Stomach (tissue), 9 donors: ENCODE results near the gene HARS2. TPM values are rescaled to one million over a fixed set of nuclear protein-coding genes. Genes with fewer than 3 reads are reported as not detected.

Source experiments
- DNase-seq, 2 donors: peaks; one replicate each; pipeline versions ENCODE4 v3.0.0 to v3.0.0-alpha.2; 2013 to 2019
- H3K27ac ChIP-seq, 5 donors: fragments of 200-600 bp in 4 of 5; sonication (generic) in 4 of 5; one replicate each; pipeline ENCODE4 v1.5.1; 2013 to 2019; ENCODE audit warnings: mild to moderate bottlenecking in 1 of 5, moderate library complexity in 1 of 5
- H3K27me3 ChIP-seq, 3 donors: fragments of 200-600 bp; sonication (generic); one replicate each; pipeline ENCODE4 v1.5.1; 2017 to 2019; ENCODE audit warnings: mixed run types in 1 of 3
- H3K36me3 ChIP-seq, 4 donors: fragments of 200-600 bp; sonication (generic); 1 replicate in 3 of 4; 2 replicates in 1 of 4; pipeline ENCODE4 v1.5.1; 2016 to 2019
- H3K4me1 ChIP-seq, 4 donors: fragments of 200-600 bp; sonication (generic); one replicate each; pipeline ENCODE4 v1.5.1; 2016 to 2019
- H3K4me3 ChIP-seq, 4 donors: fragments of 200-600 bp; sonication (generic) in 3 of 4; one replicate each; pipeline ENCODE4 v1.5.1; 2016 to 2019; ENCODE audit warnings: mild to moderate bottlenecking in 1 of 4
- H3K9me3 ChIP-seq, 4 donors: fragments of 200-600 bp; sonication (generic); one replicate each; pipeline ENCODE4 v1.5.1; 2016 to 2019
- EP300 ChIP-seq: sonication (generic); formaldehyde crosslinking; IDR thresholded peaks from one replicate; pipeline ENCODE4 v1.6.1; 2017; ENCODE audit warnings: antibody characterized with exemption
- POLR2A ChIP-seq, 4 donors: fragments of 450-650 bp; IDR thresholded peaks; one replicate each; pipeline ENCODE4 v1.6.1; 2016; ENCODE audit warnings: antibody characterized with exemption in 4 of 4, control low read depth in 2 of 4, mild to moderate bottlenecking in 1 of 4, moderate library complexity in 1 of 4
- POLR2AphosphoS5 ChIP-seq, 3 donors: sonication (generic); formaldehyde crosslinking; IDR thresholded peaks; one replicate each; pipeline ENCODE4 v1.6.1; 2016; ENCODE audit warnings: antibody characterized with exemption in 3 of 3
- WGBS, 5 donors: extraction: QIAGEN DNeasy Blood & Tissue Kit in 3 of 5; methylation state at CpG; one replicate each; pipeline versions ENCODE4 v1.1.5 to v1.1.7; 2013 to 2018; 5-methylcytosine and 5-hydroxymethylcytosine counted together
- intact Hi-C: fragments of 100-400 bp; cut with DNase I; formaldehyde crosslinking; loops from one replicate; pipeline ENCODE4 v1.15.1; 2023; ENCODE audit warnings: low total_unique reads
- polyA plus RNA-seq, 3 donors: library from polyadenylated mRNA; stranded (reverse); fragments of 200-250 nt; gene quantifications; one replicate each; pipeline ENCODE4 v1.2.3, GENCODE V29; 2013
- small RNA-seq, 4 donors: library from RNA; depleted of rRNA; stranded (forward); fragments of <200 nt; gene quantifications; one replicate each; pipeline ENCODE3, GENCODE V24; 2016
- total RNA-seq, 5 donors: library from RNA; depleted of rRNA; stranded (reverse); fragments of >200 nt; gene quantifications; one replicate each; pipeline versions ENCODE4 v1.1.0 to v1.2.3, GENCODE V29; 2014 to 2016
- TF ChIP-seq, protein P1 (sequence below), 7 experiments: fragments of 450-650 bp in 4 of 7; fragments of 200-600 bp in 3 of 7; sonication (generic) in 3 of 7; IDR thresholded peaks; one replicate each; pipeline ENCODE4 v1.5.1; 2016 to 2019; ENCODE audit warnings: antibody characterized with exemption in 7 of 7, control low read depth in 2 of 7, mild to moderate bottlenecking in 1 of 7
- donor health status: healthy with polysubstance abuse.
- donor health status: Bipolar disorder and iron deficiency.
- donor health status: healthy.

HARS2 gene
- total and polyA plus RNA-seq, 8 donors = 13.1 to 155 (median 37.8) TPM

DNA sequence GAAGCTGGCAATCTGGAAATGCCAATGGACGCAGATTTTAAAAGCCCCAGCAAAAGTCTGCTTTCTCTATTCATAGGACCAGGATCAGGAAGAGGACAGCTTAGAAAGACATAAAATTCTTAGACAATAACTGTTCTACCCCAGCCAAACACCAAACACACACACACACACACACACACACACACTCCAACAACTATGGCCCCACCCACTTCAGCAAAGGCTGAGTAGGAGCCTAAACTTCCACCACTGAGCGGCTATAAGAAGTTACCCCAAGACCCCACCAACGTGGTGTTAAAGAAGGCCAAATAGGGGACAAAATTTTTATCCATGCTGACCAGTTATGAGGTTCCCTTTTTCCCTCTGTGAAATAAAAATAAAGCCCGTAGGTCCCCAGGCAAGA, 41.8 kb downstream of the HARS2 start:
- no peaks in the 10 kb centered on the region for H3K36me3 ChIP-seq
- no peak overlapping the region for H3K4me3 ChIP-seq
- no peak overlapping the region for H3K27ac ChIP-seq
- DNase-seq = no peak
- peaks cover 0 to 3% (median 0%) of the 10 kb centered on the region in 4 donors for H3K9me3 ChIP-seq
- H3K27me3 ChIP-seq = peaks cover 0 to 41% (median 0%) of the 10 kb centered on the region in 3 donors
- 49 to 74% (median 70%) methylated on average over 4 of the region's 4 CpGs for WGBS, 5 donors
- intact Hi-C loops = no loop called here
- H3K4me1 ChIP-seq = no peaks in the 10 kb centered on the region
- TF ChIP-seq POLR2AphosphoS5 (IDR thresholded peaks at IDR 0.05) (no peak), POLR2A (IDR thresholded peaks at IDR 0.05) (no peak), EP300 (no peak)
- TF ChIP-seq, protein P1, sequence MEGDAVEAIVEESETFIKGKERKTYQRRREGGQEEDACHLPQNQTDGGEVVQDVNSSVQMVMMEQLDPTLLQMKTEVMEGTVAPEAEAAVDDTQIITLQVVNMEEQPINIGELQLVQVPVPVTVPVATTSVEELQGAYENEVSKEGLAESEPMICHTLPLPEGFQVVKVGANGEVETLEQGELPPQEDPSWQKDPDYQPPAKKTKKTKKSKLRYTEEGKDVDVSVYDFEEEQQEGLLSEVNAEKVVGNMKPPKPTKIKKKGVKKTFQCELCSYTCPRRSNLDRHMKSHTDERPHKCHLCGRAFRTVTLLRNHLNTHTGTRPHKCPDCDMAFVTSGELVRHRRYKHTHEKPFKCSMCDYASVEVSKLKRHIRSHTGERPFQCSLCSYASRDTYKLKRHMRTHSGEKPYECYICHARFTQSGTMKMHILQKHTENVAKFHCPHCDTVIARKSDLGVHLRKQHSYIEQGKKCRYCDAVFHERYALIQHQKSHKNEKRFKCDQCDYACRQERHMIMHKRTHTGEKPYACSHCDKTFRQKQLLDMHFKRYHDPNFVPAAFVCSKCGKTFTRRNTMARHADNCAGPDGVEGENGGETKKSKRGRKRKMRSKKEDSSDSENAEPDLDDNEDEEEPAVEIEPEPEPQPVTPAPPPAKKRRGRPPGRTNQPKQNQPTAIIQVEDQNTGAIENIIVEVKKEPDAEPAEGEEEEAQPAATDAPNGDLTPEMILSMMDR (IDR thresholded peaks at IDR 0.05) = no peak

DNA sequence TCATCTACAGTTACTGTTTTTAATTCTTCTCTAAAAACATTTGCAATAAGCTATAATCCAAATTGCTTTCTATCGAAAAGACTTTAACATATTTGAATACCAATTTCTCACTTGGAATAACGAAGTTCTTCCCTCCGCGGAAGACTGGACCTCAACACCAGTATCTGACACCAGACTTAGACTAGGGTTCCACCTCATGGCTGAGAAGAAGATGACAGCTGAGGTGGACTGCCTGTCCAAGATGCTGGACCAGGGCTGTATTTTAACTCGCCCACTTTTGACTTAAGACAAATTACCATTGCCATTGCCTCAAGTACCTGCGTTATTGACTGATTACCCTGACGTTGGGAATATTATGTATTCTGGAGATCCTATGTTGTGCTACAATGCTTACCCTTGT, 43.1 kb downstream of the HARS2 start:
- 54 to 71% (median 62%) methylated on average over 7 of the region's 7 CpGs for WGBS, 5 donors
- H3K36me3 ChIP-seq = no peaks in the 10 kb centered on the region
- H3K4me1 ChIP-seq = no peaks in the 10 kb centered on the region
- H3K27me3 ChIP-seq = peaks cover 0 to 33% (median 4%) of the 10 kb centered on the region in 3 donors
- TF ChIP-seq EP300 (no peak), POLR2A (IDR thresholded peaks at IDR 0.05) (no peak), POLR2AphosphoS5 (IDR thresholded peaks at IDR 0.05) (no peak)
- TF ChIP-seq, protein P1 (IDR thresholded peaks at IDR 0.05) = peak in 1 of 7 experiments; percentile 32
- no peak overlapping the region for H3K27ac ChIP-seq
- no peak overlapping the region for H3K4me3 ChIP-seq
- H3K9me3 ChIP-seq = peaks cover 0 to 10% (median 6%) of the 10 kb centered on the region in 4 donors
- peak in 1 of 2 donors; percentile 13 for DNase-seq
- intact Hi-C loops = no loop called here

DNA sequence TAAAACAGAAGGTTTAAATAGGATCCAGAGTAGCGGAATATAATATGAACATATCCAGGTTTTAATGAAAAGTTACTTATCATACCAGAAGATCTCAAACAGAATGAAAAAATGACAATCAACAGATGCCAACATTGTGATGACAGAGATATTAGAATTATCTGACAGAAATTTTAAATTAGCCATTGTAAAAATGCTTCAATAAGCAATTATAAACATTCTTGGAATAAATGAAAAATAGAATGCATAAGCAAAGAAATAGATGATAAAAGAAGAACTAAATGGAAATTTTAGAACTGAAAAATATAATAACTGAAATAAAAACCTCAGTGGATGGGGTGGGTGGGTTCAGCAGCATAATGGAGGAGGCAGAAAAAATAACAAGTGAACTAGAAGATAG, 46.2 kb downstream of the HARS2 start:
- TF ChIP-seq, protein P1 (IDR thresholded peaks at IDR 0.05) = no peak
- no peak for TF ChIP-seq POLR2AphosphoS5 (IDR thresholded peaks at IDR 0.05)
- no peak for TF ChIP-seq POLR2A (IDR thresholded peaks at IDR 0.05)
- TF ChIP-seq EP300 = no peak
- intact Hi-C loops = no loop called here
- no peak overlapping the region for H3K4me3 ChIP-seq
- no peaks in the 10 kb centered on the region for H3K4me1 ChIP-seq
- peaks cover 0 to 20% (median 4%) of the 10 kb centered on the region in 3 donors for H3K27me3 ChIP-seq
- no peaks in the 10 kb centered on the region for H3K36me3 ChIP-seq
- peaks cover 3 to 22% (median 13%) of the 10 kb centered on the region in 4 donors for H3K9me3 ChIP-seq
- 69 to 80% (median 72%) methylated on average over 1 of the region's 1 CpG for WGBS, 5 donors
- no peak overlapping the region for H3K27ac ChIP-seq
- no peak for DNase-seq

DNA sequence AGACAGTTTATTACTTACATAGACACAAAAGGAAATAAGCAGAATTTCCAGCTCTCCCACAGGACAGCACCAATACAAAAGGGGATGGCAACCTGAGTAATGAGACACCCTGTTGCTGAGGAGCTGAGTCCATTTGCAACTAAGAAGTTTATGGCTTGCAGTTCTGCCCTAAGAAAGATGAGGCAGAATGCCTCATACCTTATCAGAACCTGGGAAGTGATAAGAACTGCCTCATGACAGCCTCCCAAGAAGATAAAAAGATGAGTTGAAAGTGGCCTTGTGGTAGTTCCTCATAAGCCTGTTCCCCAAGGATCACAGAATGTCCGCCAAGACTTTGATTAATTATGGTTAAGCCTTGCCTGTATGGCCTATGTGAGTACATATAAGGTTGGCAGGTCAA, 50.7 kb downstream of the HARS2 start:
- Histone ChIP-seq H3K9me3 (peaks cover 3 to 52% (median 38%) of the 10 kb centered on the region in 4 donors), H3K4me3 (no peak overlapping the region), H3K36me3 (no peaks in the 10 kb centered on the region), H3K27ac (no peak overlapping the region), H3K27me3 (peaks cover 0 to 4% (median 4%) of the 10 kb centered on the region in 3 donors), H3K4me1 (no peaks in the 10 kb centered on the region)
- no peak for TF ChIP-seq EP300
- no peak for TF ChIP-seq POLR2AphosphoS5 (IDR thresholded peaks at IDR 0.05)
- no peak for TF ChIP-seq POLR2A (IDR thresholded peaks at IDR 0.05)
- TF ChIP-seq, protein P1 (IDR thresholded peaks at IDR 0.05) = no peak
- DNase-seq = no peak
- WGBS, 5 donors = 70 to 94% (median 75%) methylated on average over 1 of the region's 1 CpG
- intact Hi-C loops = no loop called here

Small RNA genes within 50 kb of the gene (small RNA-seq; reads per million reads assigned to genes)
- gene VTRNA1-1 (62.2 to 228 (median 83.5) reads per million in 4 donors), gene VTRNA1-2 (3.4 to 61.7 (median 12.9) reads per million in 4 donors), gene VTRNA1-3 (0.20 to 2.1 (median 0.79) reads per million in 4 donors)

Other genes starting within 250 kb of the HARS2 start
- gene EIF4EBP3, start 143.8 kb upstream of the HARS2 start, total RNA-seq = 10 to 100 TPM in 1 of 5 donors, 1 to 10 TPM in 4; 2.7 to 15.1 (median 8.1) TPM
- gene EIF4EBP3, start 143.8 kb upstream of the HARS2 start, polyA plus RNA-seq = 10 to 100 TPM; 66.1 to 90.9 (median 80.2) TPM
- 10 to 100 TPM in 3 of 5 donors, 1 to 10 TPM in 1, not detected in 1; 1.8 to 26.8 (median 22.9) TPM for gene SRA1, start 134.0 kb upstream of the HARS2 start, total RNA-seq
- 10 to 100 TPM; 37.7 to 51.0 (median 39.7) TPM for gene SRA1, start 134.0 kb upstream of the HARS2 start, polyA plus RNA-seq
- gene APBB3, start 126.9 kb upstream of the HARS2 start, total RNA-seq = 10 to 100 TPM in 3 of 5 donors, 1 to 10 TPM in 2; 5.4 to 40.8 (median 22.4) TPM
- gene APBB3, start 126.9 kb upstream of the HARS2 start, polyA plus RNA-seq = 10 to 100 TPM in 2 of 3 donors, 1 to 10 TPM in 1; 9.8 to 29.8 (median 11.0) TPM
- gene SLC35A4, start 126.6 kb upstream of the HARS2 start, total RNA-seq = 10 to 100 TPM; 11.4 to 62.0 (median 43.0) TPM
- gene SLC35A4, start 126.6 kb upstream of the HARS2 start, polyA plus RNA-seq = 10 to 100 TPM; 30.4 to 47.7 (median 41.7) TPM
- 10 to 100 TPM in 4 of 5 donors, 1 to 10 TPM in 1; 8.5 to 99.8 (median 23.9) TPM for gene CD14, start 58.3 kb upstream of the HARS2 start, total RNA-seq
- 10 to 100 TPM; 17.0 to 45.6 (median 35.0) TPM for gene CD14, start 58.3 kb upstream of the HARS2 start, polyA plus RNA-seq
- 10 to 100 TPM in 2 of 5 donors, 1 to 10 TPM in 3; 4.0 to 40.8 (median 7.0) TPM for gene TMCO6, start 52.0 kb upstream of the HARS2 start, total RNA-seq
- 10 to 100 TPM in 1 of 3 donors, 1 to 10 TPM in 2; 6.8 to 15.5 (median 7.9) TPM for gene TMCO6, start 52.0 kb upstream of the HARS2 start, polyA plus RNA-seq
- 100 to 1,000 TPM in 1 of 5 donors, 10 to 100 TPM in 4; 28.6 to 171 (median 42.3) TPM for gene NDUFA2, start 43.8 kb upstream of the HARS2 start, total RNA-seq
- gene NDUFA2, start 43.8 kb upstream of the HARS2 start, polyA plus RNA-seq = 100 to 1,000 TPM; 266 to 271 (median 271) TPM
- gene IK, start 43.6 kb upstream of the HARS2 start, total RNA-seq = 100 to 1,000 TPM in 1 of 5 donors, 10 to 100 TPM in 4; 69.4 to 155 (median 73.3) TPM
- gene IK, start 43.6 kb upstream of the HARS2 start, polyA plus RNA-seq = 10 to 100 TPM; 53.1 to 68.7 (median 61.4) TPM
- 10 to 100 TPM; 20.7 to 51.0 (median 31.0) TPM for gene WDR55, start 26.6 kb upstream of the HARS2 start, total RNA-seq
- gene WDR55, start 26.6 kb upstream of the HARS2 start, polyA plus RNA-seq = 10 to 100 TPM; 13.8 to 19.6 (median 17.8) TPM
- gene DND1, start 17.9 kb upstream of the HARS2 start, total RNA-seq = 1 to 10 TPM in 2 of 5 donors, not detected in 3; 1.4 to 6.4 TPM
- 1 to 10 TPM in 1 of 3 donors, under 1 TPM in 1, not detected in 1; 0.50 to 1.5 TPM for gene DND1, start 17.9 kb upstream of the HARS2 start, polyA plus RNA-seq
- gene HARS1, start 85 bp upstream of the HARS2 start, total RNA-seq = 100 to 1,000 TPM in 1 of 5 donors, 10 to 100 TPM in 4; 22.9 to 117 (median 50.3) TPM
- gene HARS1, start 85 bp upstream of the HARS2 start, polyA plus RNA-seq = 10 to 100 TPM; 46.1 to 53.4 (median 51.3) TPM
- 100 to 1,000 TPM in 1 of 5 donors, 10 to 100 TPM in 4; 30.7 to 143 (median 44.8) TPM for gene ZMAT2, start 9.0 kb downstream of the HARS2 start, total RNA-seq
- 10 to 100 TPM; 48.9 to 90.6 (median 58.2) TPM for gene ZMAT2, start 9.0 kb downstream of the HARS2 start, polyA plus RNA-seq
- under 1 TPM in 1 of 5 donors, not detected in 4; 0.37 TPM for gene PCDHA1, start 94.7 kb downstream of the HARS2 start, total RNA-seq
- gene PCDHA1, start 94.7 kb downstream of the HARS2 start, polyA plus RNA-seq = not detected
- gene PCDHA2, start 103.4 kb downstream of the HARS2 start, total RNA-seq = 1 to 10 TPM in 1 of 5 donors, under 1 TPM in 1, not detected in 3; 0.55 to 1.7 TPM
- gene PCDHA2, start 103.4 kb downstream of the HARS2 start, polyA plus RNA-seq = not detected
- 1 to 10 TPM in 1 of 5 donors, under 1 TPM in 2, not detected in 2; under 0.01 to 1.2 (median 0.55) TPM for gene PCDHA3, start 109.6 kb downstream of the HARS2 start, total RNA-seq
- under 1 TPM in 2 of 3 donors, not detected in 1; 0.06 to 0.08 TPM for gene PCDHA3, start 109.6 kb downstream of the HARS2 start, polyA plus RNA-seq
- 1 to 10 TPM in 4 of 5 donors, not detected in 1; 1.0 to 2.6 (median 1.5) TPM for gene PCDHA4, start 115.6 kb downstream of the HARS2 start, total RNA-seq
- under 1 TPM in 2 of 3 donors, not detected in 1; 0.08 to 0.25 TPM for gene PCDHA4, start 115.6 kb downstream of the HARS2 start, polyA plus RNA-seq
- 10 to 100 TPM in 1 of 5 donors, not detected in 4; 21.9 TPM for gene PCDHA5, start 130.2 kb downstream of the HARS2 start, total RNA-seq
- under 1 TPM in 2 of 3 donors, not detected in 1; 0.12 to 0.13 TPM for gene PCDHA5, start 130.2 kb downstream of the HARS2 start, polyA plus RNA-seq
- 1 to 10 TPM in 1 of 5 donors, under 1 TPM in 2, not detected in 2; 0.14 to 1.2 (median 0.18) TPM for gene PCDHA6, start 136.5 kb downstream of the HARS2 start, total RNA-seq
- gene PCDHA6, start 136.5 kb downstream of the HARS2 start, polyA plus RNA-seq = under 1 TPM in 2 of 3 donors, not detected in 1; 0.06 to 0.31 TPM
- 1 to 10 TPM in 1 of 5 donors, under 1 TPM in 1, not detected in 3; 0.92 to 1.4 TPM for gene PCDHA7, start 142.8 kb downstream of the HARS2 start, total RNA-seq
- under 1 TPM in 1 of 3 donors, not detected in 2; 0.18 TPM for gene PCDHA7, start 142.8 kb downstream of the HARS2 start, polyA plus RNA-seq
- gene PCDHA8, start 149.7 kb downstream of the HARS2 start, total RNA-seq = under 1 TPM in 2 of 5 donors, not detected in 3; 0.18 to 0.29 TPM
- gene PCDHA8, start 149.7 kb downstream of the HARS2 start, polyA plus RNA-seq = not detected
- 1 to 10 TPM in 1 of 5 donors, under 1 TPM in 2, not detected in 2; 0.45 to 3.3 (median 0.73) TPM for gene PCDHA9, start 156.9 kb downstream of the HARS2 start, total RNA-seq
- gene PCDHA9, start 156.9 kb downstream of the HARS2 start, polyA plus RNA-seq = under 1 TPM in 1 of 3 donors, not detected in 2; 0.03 TPM
- 10 to 100 TPM in 2 of 5 donors, 1 to 10 TPM in 1, under 1 TPM in 2; under 0.01 to 26.3 (median 2.0) TPM for gene PCDHA10, start 164.4 kb downstream of the HARS2 start, total RNA-seq
- gene PCDHA10, start 164.4 kb downstream of the HARS2 start, polyA plus RNA-seq = under 1 TPM in 2 of 3 donors, not detected in 1; 0.03 to 0.12 TPM
- 1 to 10 TPM in 1 of 5 donors, under 1 TPM in 1, not detected in 3; 0.45 to 1.1 TPM for gene PCDHA11, start 177.5 kb downstream of the HARS2 start, total RNA-seq
- under 1 TPM in 2 of 3 donors, not detected in 1; 0.03 to 0.19 TPM for gene PCDHA11, start 177.5 kb downstream of the HARS2 start, polyA plus RNA-seq
- gene PCDHA12, start 183.9 kb downstream of the HARS2 start, total RNA-seq = 1 to 10 TPM in 1 of 5 donors, under 1 TPM in 1, not detected in 3; 0.55 to 2.2 TPM
- under 1 TPM in 1 of 3 donors, not detected in 2; 0.05 TPM for gene PCDHA12, start 183.9 kb downstream of the HARS2 start, polyA plus RNA-seq
- 1 to 10 TPM in 2 of 5 donors, under 1 TPM in 2, not detected in 1; 0.14 to 4.3 (median 1.2) TPM for gene PCDHA13, start 190.7 kb downstream of the HARS2 start, total RNA-seq
- under 1 TPM in 1 of 3 donors, not detected in 2; 0.61 TPM for gene PCDHA13, start 190.7 kb downstream of the HARS2 start, polyA plus RNA-seq
- under 1 TPM in 1 of 5 donors, not detected in 4; 0.55 TPM for gene PCDHAC1, start 234.8 kb downstream of the HARS2 start, total RNA-seq
- under 1 TPM in 2 of 3 donors, not detected in 1; 0.03 to 0.15 TPM for gene PCDHAC1, start 234.8 kb downstream of the HARS2 start, polyA plus RNA-seq